CD14-positive monocyte (primary cell): ENCODE measurements around the gene ADO. TPM values are rescaled to one million over a fixed set of nuclear protein-coding genes. Genes with fewer than 3 reads are reported as not detected.

Source experiments
- DNase-seq, 3 donors: peaks; one replicate each; pipeline ENCODE4 v3.0.0-alpha.2; 2011 to 2022
- H2AFZ ChIP-seq: 2 replicates; pipeline ENCODE4 v1.6.0; 2012; ENCODE audit warnings: mild to moderate bottlenecking, low read depth, low read length, inconsistent platforms; ENCODE audit not compliant: insufficient read depth, poor library complexity, severe bottlenecking
- H3K27ac ChIP-seq, 2 donors: 1 replicate in 1 of 2; 2 replicates in 1 of 2; pipeline ENCODE4 v1.5.1; 2012 to 2013; ENCODE audit warnings: low read length in 2 of 2, control low read depth in 1 of 2, inconsistent platforms in 1 of 2, low read depth in 1 of 2, mild to moderate bottlenecking in 1 of 2
- H3K27me3 ChIP-seq, 2 donors: one replicate each; pipeline versions ENCODE4 v1.6.0 to v1.6.1; 2011 to 2013; ENCODE audit warnings: low read length in 2 of 2; ENCODE audit not compliant: control insufficient read depth in 2 of 2, insufficient read depth in 2 of 2
- H3K36me3 ChIP-seq, 2 donors: replicated peaks in 1 of 2; 1 replicate in 1 of 2; 2 replicates in 1 of 2; pipeline versions ENCODE4 v1.5.1 to v1.6.1; 2012 to 2013; ENCODE audit warnings: low read length in 2 of 2, control low read depth in 1 of 2, inconsistent platforms in 1 of 2, mild to moderate bottlenecking in 1 of 2; ENCODE audit not compliant: insufficient read depth in 2 of 2, control insufficient read depth in 1 of 2
- H3K4me1 ChIP-seq, 2 donors: 1 replicate in 1 of 2; 2 replicates in 1 of 2; pipeline versions ENCODE4 v1.5.1 to v1.6.1; 2012 to 2013; ENCODE audit warnings: low read length in 2 of 2, control low read depth in 1 of 2, inconsistent platforms in 1 of 2, mild to moderate bottlenecking in 1 of 2, moderate library complexity in 1 of 2; ENCODE audit not compliant: insufficient read depth in 2 of 2, control insufficient read depth in 1 of 2
- H3K4me2 ChIP-seq: replicated peaks from 2 replicates; pipeline ENCODE3; 2012; ENCODE audit warnings: low read length, moderate library complexity, mild to moderate bottlenecking; ENCODE audit not compliant: poor library complexity, severe bottlenecking; ENCODE audit errors: extremely low read depth
- H3K4me3 ChIP-seq, 3 experiments: fragments of 200-600 bp in 1 of 3; sonication (generic) in 1 of 3; replicated peaks in 1 of 3; 1 replicate in 2 of 3; 2 replicates in 1 of 3; pipeline ENCODE4 v1.5.1; 2011 to 2013; ENCODE audit warnings: low read length in 3 of 3, mild to moderate bottlenecking in 3 of 3, control low read depth in 2 of 3, low read depth in 2 of 3, inconsistent platforms in 1 of 3, moderate library complexity in 1 of 3
- H3K79me2 ChIP-seq: 2 replicates; pipeline ENCODE4 v1.6.0; 2012; ENCODE audit warnings: mild to moderate bottlenecking, control low read depth, inconsistent platforms, low read length, moderate library complexity; ENCODE audit not compliant: insufficient read depth
- H3K9ac ChIP-seq: 2 replicates; pipeline ENCODE4 v1.6.0; 2017; ENCODE audit warnings: low read length, mild to moderate bottlenecking; ENCODE audit not compliant: insufficient read depth, poor library complexity, severe bottlenecking
- H3K9me3 ChIP-seq, 2 donors: replicated peaks in 1 of 2; 1 replicate in 1 of 2; 2 replicates in 1 of 2; pipeline versions ENCODE4 v1.5.1 to v1.6.1; 2012 to 2013; ENCODE audit warnings: low read length in 2 of 2, control low read depth in 1 of 2; ENCODE audit not compliant: control insufficient read depth in 1 of 2, insufficient read depth in 1 of 2
- H4K20me1 ChIP-seq: 2 replicates; pipeline ENCODE4 v1.6.0; 2012; ENCODE audit warnings: mild to moderate bottlenecking, low read length, control low read depth, moderate library complexity; ENCODE audit not compliant: insufficient read depth
- H3K27ac Mint-ChIP-seq, 7 donors: one replicate each; pipeline ENCODE4 v1.8.0; 2020; ENCODE audit warnings: mild to moderate bottlenecking in 7 of 7, mixed read lengths in 7 of 7, moderate library complexity in 6 of 7, inconsistent platforms in 2 of 7
- H3K27me3 Mint-ChIP-seq, 3 donors: one replicate each; pipeline ENCODE4 v1.8.0; 2021 to 2022; ENCODE audit warnings: low read depth in 3 of 3, mild to moderate bottlenecking in 3 of 3, mixed read lengths in 3 of 3, moderate library complexity in 3 of 3, inconsistent platforms in 1 of 3
- H3K36me3 Mint-ChIP-seq, 2 donors: one replicate each; pipeline ENCODE4 v1.8.0; 2020; ENCODE audit warnings: mixed read lengths in 2 of 2, inconsistent platforms in 1 of 2, mild to moderate bottlenecking in 1 of 2
- H3K4me1 Mint-ChIP-seq: one replicate; pipeline ENCODE4 v1.8.0; 2020; ENCODE audit warnings: mild to moderate bottlenecking, mixed read lengths
- H3K4me3 Mint-ChIP-seq, 2 donors: one replicate each; pipeline ENCODE4 v1.8.0; 2020; ENCODE audit warnings: mild to moderate bottlenecking in 2 of 2, mixed read lengths in 2 of 2, moderate library complexity in 1 of 2
- H3K9me3 Mint-ChIP-seq, 7 donors: one replicate each; pipeline ENCODE4 v1.8.0; 2020 to 2022; ENCODE audit warnings: mixed read lengths in 7 of 7, mild to moderate bottlenecking in 6 of 7, moderate library complexity in 6 of 7, inconsistent platforms in 2 of 7
- WGBS: methylation state at CpG from one replicate; pipeline ENCODE4 v1.1.5; 2013; ENCODE audit warnings: missing lambda C conversion rate; ENCODE audit not compliant: insufficient coverage; 5-methylcytosine and 5-hydroxymethylcytosine counted together
- intact Hi-C, 2 donors: fragments of 100-400 bp; cut with micrococcal nuclease; formaldehyde crosslinking; loops; one replicate each; pipeline versions ENCODE4 v1.15.0 to v1.15.1; 2023
- polyA plus RNA-seq, 3 donors: library from polyadenylated mRNA; depleted of rRNA in 1 of 3; unstranded in 2 of 3; stranded (reverse) in 1 of 3; fragments of 300-500 nt in 2 of 3; fragments of >200 nt in 1 of 3; fragmentation: Illumina TruSeq in 2 of 3; gene quantifications; 1 replicate in 2 of 3; 2 replicates in 1 of 3; pipeline ENCODE4 v1.2.3, GENCODE V29; 2012 to 2021
- TF ChIP-seq, protein P1 (sequence below): fragments of 200-600 bp; IDR thresholded peaks from one replicate; pipeline ENCODE4 v1.8.0; 2022; ENCODE audit warnings: antibody characterized with exemption, mild to moderate bottlenecking

The ADO gene
- polyA plus RNA-seq, 3 donors = 5.7 to 7.0 (median 6.2) TPM

GRCh38 chr10:62813981-62814380 is 9.5 kb downstream of the ADO start:
- WGBS = 83% methylated on average over 5 of the region's 5 CpGs
- H3K36me3 ChIP-seq = peaks cover 0 to 12% of the 10 kb centered on the region in 2 donors

DNA sequence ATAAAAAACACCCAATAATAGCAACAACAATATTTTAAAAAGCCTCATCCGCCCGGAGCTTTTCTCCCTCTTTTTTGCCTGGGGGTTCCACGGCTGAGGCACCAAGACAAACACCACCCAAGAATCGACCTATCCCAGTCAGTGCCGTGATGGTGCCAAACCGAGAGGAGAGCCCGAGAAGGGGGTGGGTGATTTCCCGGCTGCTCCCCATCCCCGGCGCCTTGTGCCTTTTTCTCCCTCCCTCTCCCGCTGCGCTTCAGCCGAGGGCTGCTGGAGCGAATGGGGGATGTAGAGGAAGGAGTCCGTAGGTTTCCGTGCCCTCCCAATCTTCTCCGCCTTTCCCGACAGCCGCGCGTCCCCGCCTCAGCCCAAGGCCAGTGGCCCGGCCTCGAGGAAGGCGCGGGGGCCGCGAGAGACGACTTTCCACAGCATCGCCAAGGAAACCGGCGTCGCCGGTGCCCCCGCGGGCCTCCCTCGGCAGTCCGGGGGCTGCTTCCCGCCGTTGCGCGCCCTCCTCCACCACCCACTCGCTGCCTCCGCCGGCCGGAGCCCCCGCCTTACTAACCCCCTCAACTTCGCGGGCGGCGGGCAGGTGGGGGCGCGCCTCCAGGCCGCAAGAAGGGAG is 10.3 kb downstream of the ADO start:
- Histone ChIP-seq H3K79me2 (peaks cover 3% of the 10 kb centered on the region), H3K4me2 (peak overlapping the region; percentile 100), H2AFZ (peak overlapping the region; percentile 84), H3K27me3 (peaks cover 32 to 51% of the 10 kb centered on the region in 2 donors), H3K9ac (peak overlapping the region; percentile 84), H3K27ac (no peak overlapping the region), H3K9me3 (peaks cover 0 to 20% of the 10 kb centered on the region in 2 donors), H4K20me1 (peaks cover 8% of the 10 kb centered on the region), H3K4me1 (peaks cover 31 to 41% of the 10 kb centered on the region in 2 donors), H3K4me3 (peak overlapping the region; percentile 58 to 82 (median 70)), H3K36me3 (peaks cover 0 to 7% of the 10 kb centered on the region in 2 donors)
- 2% methylated on average over 43 of the region's 54 CpGs for WGBS
- Mint-ChIP-seq H3K36me3 (peaks cover 34 to 37% of the 10 kb centered on the region in 2 donors), H3K27me3 (peaks cover 49 to 67% (median 55%) of the 10 kb centered on the region in 3 donors), H3K4me1 (peaks cover 36% of the 10 kb centered on the region), H3K9me3 (peaks cover 0 to 32% (median 25%) of the 10 kb centered on the region in 7 donors), H3K27ac (peak overlapping the region in 2 of 7 donors; percentile 61 to 94), H3K4me3 (peak overlapping the region; percentile 98 to 99)
- peak in 1 of 3 donors; percentile 9 for DNase-seq
- TF ChIP-seq, protein P1, sequence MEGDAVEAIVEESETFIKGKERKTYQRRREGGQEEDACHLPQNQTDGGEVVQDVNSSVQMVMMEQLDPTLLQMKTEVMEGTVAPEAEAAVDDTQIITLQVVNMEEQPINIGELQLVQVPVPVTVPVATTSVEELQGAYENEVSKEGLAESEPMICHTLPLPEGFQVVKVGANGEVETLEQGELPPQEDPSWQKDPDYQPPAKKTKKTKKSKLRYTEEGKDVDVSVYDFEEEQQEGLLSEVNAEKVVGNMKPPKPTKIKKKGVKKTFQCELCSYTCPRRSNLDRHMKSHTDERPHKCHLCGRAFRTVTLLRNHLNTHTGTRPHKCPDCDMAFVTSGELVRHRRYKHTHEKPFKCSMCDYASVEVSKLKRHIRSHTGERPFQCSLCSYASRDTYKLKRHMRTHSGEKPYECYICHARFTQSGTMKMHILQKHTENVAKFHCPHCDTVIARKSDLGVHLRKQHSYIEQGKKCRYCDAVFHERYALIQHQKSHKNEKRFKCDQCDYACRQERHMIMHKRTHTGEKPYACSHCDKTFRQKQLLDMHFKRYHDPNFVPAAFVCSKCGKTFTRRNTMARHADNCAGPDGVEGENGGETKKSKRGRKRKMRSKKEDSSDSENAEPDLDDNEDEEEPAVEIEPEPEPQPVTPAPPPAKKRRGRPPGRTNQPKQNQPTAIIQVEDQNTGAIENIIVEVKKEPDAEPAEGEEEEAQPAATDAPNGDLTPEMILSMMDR = no peak
- intact Hi-C loops = loop anchor here (5.0 to 10.0 kb wide), 5 partner anchors 203 to 383 kb away; partner anchors contain the start of gene NRBF2 (in 1 of the 2)

More at GRCh38 chr10:62813981-62814380, 9.5 kb downstream of the ADO start:
- H4K20me1 ChIP-seq = peaks cover 16% of the 10 kb centered on the region
- H3K27me3 ChIP-seq = peaks cover 23 to 42% of the 10 kb centered on the region in 2 donors
- no peak overlapping the region for H3K27ac ChIP-seq
- no peak overlapping the region for H3K9ac ChIP-seq
- peaks cover 29 to 38% of the 10 kb centered on the region in 2 donors for H3K4me1 ChIP-seq
- DNase-seq = no peak
- no peak overlapping the region for H3K4me3 ChIP-seq
- TF ChIP-seq, protein P1 = no peak
- Mint-ChIP-seq H3K4me1 (peaks cover 33% of the 10 kb centered on the region), H3K9me3 (peaks cover 0 to 32% (median 25%) of the 10 kb centered on the region in 7 donors), H3K36me3 (peaks cover 37 to 43% of the 10 kb centered on the region in 2 donors), H3K27me3 (peaks cover 41 to 58% (median 46%) of the 10 kb centered on the region in 3 donors), H3K4me3 (peak overlapping the region; percentile 98 to 99), H3K27ac (peak overlapping the region in 1 of 7 donors; percentile 69)
- H2AFZ ChIP-seq = no peak overlapping the region
- peaks cover 10% of the 10 kb centered on the region for H3K79me2 ChIP-seq
- H3K4me2 ChIP-seq = no peak overlapping the region
- peaks cover 0 to 13% of the 10 kb centered on the region in 2 donors for H3K9me3 ChIP-seq
- intact Hi-C loops = loop anchor here (10.0 kb wide), 2 partner anchors 321 to 341 kb away; partner anchors contain the start of gene NRBF2 (in 1 of the 2)
